NCI-H82 treated with DMSO at 0.1 percent for 48 hours (cell line): Measurements from ENCODE around the gene C4B.
"Not testable (repeated sequence)": the region's sequence is repeated elsewhere in the genome, so short reads cannot be mapped to it uniquely, and the experiment has no call there.

Experiments used
- DNase-seq: peaks from one replicate; lab custom pipeline; 2025; ENCODE audit not compliant: unreplicated experiment; lab: John Stamatoyannopoulos, UW

The C4B gene

GRCh38 chr6:31980998-31981397 is 33.6 kb upstream of the C4B start:
- not testable (repeated sequence) for DNase-seq

GRCh38 chr6:31981744-31982143 is 32.9 kb upstream of the C4B start, which contains the start of gene C4A:
Gene C4A (plus strand): TSS chr6:31982057. CDS start chr6:31982108, 51 bp downstream.
- not testable (repeated sequence) for DNase-seq

GRCh38 chr6:31989363-31989762 is 25.2 kb upstream of the C4B start:
- not testable (repeated sequence) for DNase-seq

GRCh38 chr6:31994421-31994820 is 20.2 kb upstream of the C4B start:
- not testable (repeated sequence) for DNase-seq

GRCh38 chr6:31996385-31996784 is 18.2 kb upstream of the C4B start:
- not testable (repeated sequence) for DNase-seq

- not testable (repeated sequence) for DNase-seq
Measured at GRCh38 chr6:32002546-32003268, 11.9 kb upstream of the C4B start.

- DNase-seq: not testable (repeated sequence)
Measured at GRCh38 chr6:32003301-32003700, 11.3 kb upstream of the C4B start.

- not testable (repeated sequence) for DNase-seq
Measured at GRCh38 chr6:32004393-32004792, 10.2 kb upstream of the C4B start.

DNA sequence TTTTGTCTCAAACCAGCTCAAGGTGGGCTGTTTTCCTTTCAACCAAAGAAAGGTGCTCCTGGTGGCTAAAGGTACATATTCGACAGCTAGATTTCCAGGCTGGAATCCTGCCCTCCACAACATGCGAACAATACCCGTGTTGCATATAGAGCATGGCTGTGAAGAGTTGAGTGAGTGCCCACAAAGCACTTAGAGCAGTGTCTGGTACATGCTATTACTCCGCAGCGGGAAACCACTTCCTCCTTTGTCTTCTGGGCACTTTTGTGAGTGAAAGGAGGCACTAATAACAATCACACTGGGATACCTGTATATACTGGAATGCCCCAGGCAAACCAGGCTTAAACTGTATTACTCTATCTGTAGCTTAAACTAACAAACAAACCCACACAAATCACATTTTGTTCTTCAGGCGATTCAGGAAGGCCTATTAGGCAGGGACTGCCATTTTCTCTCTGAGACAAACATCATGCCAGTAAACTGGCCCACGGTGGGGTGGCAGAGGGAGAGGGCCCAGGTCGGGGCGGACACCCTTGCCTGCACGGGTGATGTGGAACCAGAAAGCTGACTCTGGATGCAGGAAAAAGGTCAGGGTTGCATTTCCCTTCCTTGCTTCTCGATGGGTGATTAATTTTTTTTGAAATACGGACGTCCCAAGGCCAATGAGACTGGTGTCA is 9.6 kb upstream of the C4B start:
- not testable (repeated sequence) for DNase-seq

DNA sequence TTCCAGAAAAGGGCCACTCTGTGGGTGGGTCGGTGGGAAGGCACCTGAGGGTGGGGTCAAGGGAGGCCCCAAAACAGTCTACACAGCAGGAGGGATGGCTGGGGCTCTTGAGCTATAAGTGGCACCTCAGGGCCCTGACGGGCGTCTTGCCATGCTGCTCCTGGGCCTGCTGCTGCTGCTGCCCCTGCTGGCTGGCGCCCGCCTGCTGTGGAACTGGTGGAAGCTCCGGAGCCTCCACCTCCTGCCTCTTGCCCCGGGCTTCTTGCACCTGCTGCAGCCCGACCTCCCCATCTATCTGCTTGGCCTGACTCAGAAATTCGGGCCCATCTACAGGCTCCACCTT is 9.1 kb upstream of the C4B start:
- not testable (repeated sequence) for DNase-seq

GRCh38 chr6:32005991-32006529 is 8.5 kb upstream of the C4B start:
- not testable (repeated sequence) for DNase-seq

- DNase-seq: not testable (repeated sequence)
Measured at GRCh38 chr6:32007086-32007485, 7.5 kb upstream of the C4B start.

DNA sequence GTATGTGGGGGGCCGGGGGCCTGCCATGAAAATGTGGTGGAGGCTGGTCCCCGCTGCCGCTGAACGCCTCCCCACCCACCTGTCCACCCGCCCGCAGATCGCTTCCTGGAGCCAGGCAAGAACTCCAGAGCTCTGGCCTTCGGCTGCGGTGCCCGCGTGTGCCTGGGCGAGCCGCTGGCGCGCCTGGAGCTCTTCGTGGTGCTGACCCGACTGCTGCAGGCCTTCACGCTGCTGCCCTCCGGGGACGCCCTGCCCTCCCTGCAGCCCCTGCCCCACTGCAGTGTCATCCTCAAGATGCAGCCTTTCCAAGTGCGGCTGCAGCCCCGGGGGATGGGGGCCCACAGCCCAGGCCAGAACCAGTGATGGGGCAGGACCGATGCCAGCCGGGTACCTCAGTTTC is 6.6 kb upstream of the C4B start:
- not testable (repeated sequence) for DNase-seq

DNA sequence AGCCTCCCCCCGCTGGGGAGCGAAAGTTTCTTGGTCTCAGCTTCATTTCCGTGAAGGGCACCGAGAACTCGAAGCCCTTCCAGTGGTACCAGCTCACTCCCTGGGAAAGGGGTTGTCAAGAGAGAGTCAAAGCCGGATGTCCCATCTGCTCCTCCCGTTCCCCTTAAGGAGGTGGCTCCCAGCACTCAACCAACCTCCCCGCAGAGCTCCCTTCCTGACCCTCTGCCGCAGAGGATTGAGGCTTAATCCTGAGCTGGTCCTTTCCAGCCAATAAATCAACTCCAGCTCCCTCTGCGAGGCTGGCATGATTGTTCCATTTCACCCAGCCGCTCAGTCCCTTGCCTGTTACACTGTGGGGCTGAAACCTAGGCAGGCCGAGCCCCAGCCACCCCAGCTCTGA is 6.0 kb upstream of the C4B start:
- peak; percentile 35 for DNase-seq

GRCh38 chr6:32009537-32009936 is 5.1 kb upstream of the C4B start:
- DNase-seq: not testable (repeated sequence)

DNA sequence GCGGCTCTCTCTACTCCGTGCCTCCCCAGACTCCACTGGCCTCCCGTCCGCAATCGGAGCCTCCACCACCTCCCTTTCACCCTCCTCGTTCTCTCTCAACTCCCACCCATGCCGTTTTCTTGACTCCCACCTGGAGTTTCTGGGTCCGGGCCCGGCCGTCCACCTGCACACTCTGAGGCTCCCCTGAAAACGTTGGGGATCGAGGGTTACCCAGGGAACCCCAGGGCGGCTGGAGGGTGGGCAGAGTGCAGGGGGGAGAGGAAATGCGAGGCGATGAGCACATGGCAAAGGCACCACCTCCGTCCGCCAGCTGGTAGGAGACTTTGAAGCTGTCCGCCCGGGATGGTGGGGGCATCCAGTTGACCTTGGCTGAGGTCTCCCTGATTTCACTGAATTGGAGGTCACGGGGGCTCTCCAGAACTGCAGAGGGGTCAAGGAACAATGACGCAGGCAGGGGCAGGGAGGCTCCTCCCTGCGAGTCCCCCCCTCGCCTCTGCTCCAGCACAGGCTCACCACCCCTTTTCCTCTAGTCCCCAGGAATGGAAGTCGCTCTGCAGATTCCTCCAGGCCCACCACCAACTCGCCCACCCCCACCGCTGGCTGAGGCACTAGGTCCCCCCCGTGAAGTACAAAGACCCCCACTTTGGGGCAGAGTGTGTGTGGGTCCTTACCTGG is 3.6 kb upstream of the C4B start:
- not testable (repeated sequence) for DNase-seq

GRCh38 chr6:32012941-32013617 is 1.5 kb upstream of the C4B start:
- DNase-seq: not testable (repeated sequence)

DNA sequence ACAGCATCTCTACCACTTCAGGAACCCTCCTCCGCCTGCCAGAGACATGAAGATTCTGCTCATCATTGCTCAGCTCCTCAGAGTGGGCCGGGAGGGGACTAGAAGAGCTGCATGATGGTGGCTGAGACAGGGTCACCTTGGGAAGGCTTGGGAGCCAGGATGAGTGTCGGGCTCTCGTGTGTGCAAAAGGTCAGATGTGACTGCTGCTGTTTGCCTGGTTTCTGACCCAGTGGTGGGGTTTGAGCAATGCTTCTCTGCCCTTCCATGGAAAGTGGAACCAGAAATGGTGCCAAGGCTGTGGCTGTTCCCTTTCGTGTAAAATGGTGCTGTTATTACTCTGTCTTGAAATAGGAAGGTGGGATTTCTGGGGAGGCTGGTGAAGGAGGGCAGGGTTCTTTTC is 857 bp upstream of the C4B start:
- not testable (repeated sequence) for DNase-seq

DNA sequence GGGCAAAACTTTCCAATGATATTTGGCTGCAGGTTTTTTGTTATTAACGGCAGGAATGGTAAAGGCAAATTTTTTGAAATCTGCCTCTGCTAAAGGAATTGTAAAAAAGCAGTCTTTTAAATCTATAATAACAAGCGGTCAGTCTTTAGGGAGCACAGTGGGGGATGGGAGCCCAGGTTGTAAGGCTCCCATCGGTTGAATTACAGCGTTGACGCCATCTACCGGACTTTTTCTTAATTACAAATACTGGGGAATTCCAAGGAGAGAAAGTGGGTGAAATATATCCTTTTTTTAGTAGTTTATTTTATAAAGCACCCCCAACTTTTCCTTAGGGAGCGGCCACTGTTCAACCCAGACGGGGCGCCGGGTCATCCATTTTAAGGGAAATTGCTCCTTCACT is 7.5 kb downstream of the C4B start:
- not testable (repeated sequence) for DNase-seq

DNA sequence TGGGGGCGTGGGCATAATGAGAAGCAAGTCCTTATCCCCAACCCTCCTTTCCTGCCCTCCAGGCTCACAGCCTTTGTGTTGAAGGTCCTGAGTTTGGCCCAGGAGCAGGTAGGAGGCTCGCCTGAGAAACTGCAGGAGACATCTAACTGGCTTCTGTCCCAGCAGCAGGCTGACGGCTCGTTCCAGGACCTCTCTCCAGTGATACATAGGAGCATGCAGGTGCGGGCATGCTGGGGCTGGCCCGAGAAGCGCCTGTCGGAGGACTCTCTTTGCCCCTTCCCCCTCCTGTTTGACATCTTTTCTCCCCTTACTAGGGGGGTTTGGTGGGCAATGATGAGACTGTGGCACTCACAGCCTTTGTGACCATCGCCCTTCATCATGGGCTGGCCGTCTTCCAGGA is 14.0 kb downstream of the C4B start:
- not testable (repeated sequence) for DNase-seq

GRCh38 chr6:32029553-32029952 is 15.0 kb downstream of the C4B start:
- DNase-seq: not testable (repeated sequence)
